HFFc6 (cell line): ENCODE data around the gene MKRN2OS. TPM values are rescaled to one million over a fixed set of nuclear protein-coding genes. Genes with fewer than 3 reads are reported as not detected.

Source experiments
- DNase-seq: peaks from one replicate; pipeline ENCODE4 v3.0.0-alpha.2; 2018
- H3K27ac Mint-ChIP-seq: 2 replicates; pipeline ENCODE4 v1.8.0; 2020; ENCODE audit warnings: mild to moderate bottlenecking, mixed read lengths
- H3K27me3 Mint-ChIP-seq: 2 replicates; pipeline ENCODE4 v1.8.0; 2021; ENCODE audit warnings: mild to moderate bottlenecking, moderate library complexity, mixed read lengths; ENCODE audit not compliant: insufficient read depth
- H3K36me3 Mint-ChIP-seq: 2 replicates; pipeline ENCODE4 v1.8.0; 2021; ENCODE audit warnings: low read depth, mixed read lengths
- H3K4me1 Mint-ChIP-seq: 2 replicates; pipeline ENCODE4 v1.8.0; 2020; ENCODE audit warnings: low read depth, mixed read lengths
- H3K4me3 Mint-ChIP-seq: 2 replicates; pipeline ENCODE4 v1.8.0; 2020; ENCODE audit warnings: mild to moderate bottlenecking, moderate library complexity, mixed read lengths
- H3K9me3 Mint-ChIP-seq: 2 replicates; pipeline ENCODE4 v1.8.0; 2020; ENCODE audit warnings: mild to moderate bottlenecking, mixed read lengths
- total RNA-seq, 6 experiments: library from RNA; stranded (reverse); fragmentation: NEBNext Ultra II Directional; extraction: Animal tissue kit (Norgen Biotek cat#: 25700); gene quantifications; 2 replicates in 1 of 6; 3 replicates in 5 of 6; pipeline ENCODE4 v1.2.3, GENCODE V29; 2021
- TF ChIP-seq, protein P1 (sequence below): fragments of 200-600 bp; sonication (generic); IDR thresholded peaks from 2 replicates; pipeline ENCODE4 v1.5.0; 2021; ENCODE audit warnings: antibody characterized with exemption, mild to moderate bottlenecking

The MKRN2OS gene
- total RNA-seq, 6 experiments from 2014 or later: not detected

DNA sequence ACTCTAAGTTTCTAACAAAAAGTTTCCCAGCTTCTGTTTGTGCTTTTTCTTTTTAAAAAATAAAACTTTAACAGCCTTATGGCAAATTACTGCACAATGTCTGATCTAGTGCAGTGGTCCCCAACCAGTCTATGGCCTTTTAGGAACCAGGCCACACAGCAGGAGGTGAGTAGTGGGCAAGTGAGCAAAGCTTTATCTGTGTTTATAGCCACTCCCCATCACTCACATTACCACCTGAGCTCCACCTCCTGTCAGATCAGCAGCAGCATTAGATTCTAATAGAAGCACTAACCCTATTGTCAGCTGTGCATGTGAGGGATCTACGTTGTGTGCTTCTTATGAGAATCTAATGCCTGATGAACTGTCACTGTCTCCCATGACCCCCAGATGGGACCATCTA is 17.2 kb upstream of the MKRN2OS start:
- Mint-ChIP-seq H3K27ac (no peak overlapping the region), H3K4me1 (peaks cover 73% of the 10 kb centered on the region), H3K4me3 (no peak overlapping the region), H3K9me3 (no peaks in the 10 kb centered on the region), H3K27me3 (peaks cover 3% of the 10 kb centered on the region; the same call in 1 of the 2 replicates), H3K36me3 (peaks cover 11% of the 10 kb centered on the region)
- no peak for DNase-seq
- TF ChIP-seq, protein P1, sequence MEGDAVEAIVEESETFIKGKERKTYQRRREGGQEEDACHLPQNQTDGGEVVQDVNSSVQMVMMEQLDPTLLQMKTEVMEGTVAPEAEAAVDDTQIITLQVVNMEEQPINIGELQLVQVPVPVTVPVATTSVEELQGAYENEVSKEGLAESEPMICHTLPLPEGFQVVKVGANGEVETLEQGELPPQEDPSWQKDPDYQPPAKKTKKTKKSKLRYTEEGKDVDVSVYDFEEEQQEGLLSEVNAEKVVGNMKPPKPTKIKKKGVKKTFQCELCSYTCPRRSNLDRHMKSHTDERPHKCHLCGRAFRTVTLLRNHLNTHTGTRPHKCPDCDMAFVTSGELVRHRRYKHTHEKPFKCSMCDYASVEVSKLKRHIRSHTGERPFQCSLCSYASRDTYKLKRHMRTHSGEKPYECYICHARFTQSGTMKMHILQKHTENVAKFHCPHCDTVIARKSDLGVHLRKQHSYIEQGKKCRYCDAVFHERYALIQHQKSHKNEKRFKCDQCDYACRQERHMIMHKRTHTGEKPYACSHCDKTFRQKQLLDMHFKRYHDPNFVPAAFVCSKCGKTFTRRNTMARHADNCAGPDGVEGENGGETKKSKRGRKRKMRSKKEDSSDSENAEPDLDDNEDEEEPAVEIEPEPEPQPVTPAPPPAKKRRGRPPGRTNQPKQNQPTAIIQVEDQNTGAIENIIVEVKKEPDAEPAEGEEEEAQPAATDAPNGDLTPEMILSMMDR: no peak

DNA sequence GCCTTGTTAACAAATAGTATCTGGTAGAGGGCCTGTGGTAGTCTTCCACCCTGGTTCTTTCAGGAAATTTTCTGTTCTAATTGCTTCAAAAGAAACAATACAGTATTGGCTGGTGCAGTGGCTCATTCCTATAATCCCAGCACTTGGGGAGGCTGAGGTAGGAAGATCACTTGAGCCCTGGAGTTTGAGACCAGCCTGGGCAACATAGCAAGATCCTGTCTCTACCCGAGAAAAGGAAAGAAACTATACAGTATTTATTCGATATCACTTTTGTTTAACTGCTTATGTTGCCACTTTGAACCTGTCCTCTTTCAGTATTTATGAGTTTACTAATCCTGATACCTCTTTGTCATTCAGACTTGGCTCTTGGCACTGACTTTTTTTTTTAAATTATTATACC is 16.1 kb upstream of the MKRN2OS start:
- TF ChIP-seq, protein P1: no peak
- no peak overlapping the region; the same call in 1 of the 2 replicates for H3K27ac Mint-ChIP-seq
- H3K9me3 Mint-ChIP-seq: no peaks in the 10 kb centered on the region

DNA sequence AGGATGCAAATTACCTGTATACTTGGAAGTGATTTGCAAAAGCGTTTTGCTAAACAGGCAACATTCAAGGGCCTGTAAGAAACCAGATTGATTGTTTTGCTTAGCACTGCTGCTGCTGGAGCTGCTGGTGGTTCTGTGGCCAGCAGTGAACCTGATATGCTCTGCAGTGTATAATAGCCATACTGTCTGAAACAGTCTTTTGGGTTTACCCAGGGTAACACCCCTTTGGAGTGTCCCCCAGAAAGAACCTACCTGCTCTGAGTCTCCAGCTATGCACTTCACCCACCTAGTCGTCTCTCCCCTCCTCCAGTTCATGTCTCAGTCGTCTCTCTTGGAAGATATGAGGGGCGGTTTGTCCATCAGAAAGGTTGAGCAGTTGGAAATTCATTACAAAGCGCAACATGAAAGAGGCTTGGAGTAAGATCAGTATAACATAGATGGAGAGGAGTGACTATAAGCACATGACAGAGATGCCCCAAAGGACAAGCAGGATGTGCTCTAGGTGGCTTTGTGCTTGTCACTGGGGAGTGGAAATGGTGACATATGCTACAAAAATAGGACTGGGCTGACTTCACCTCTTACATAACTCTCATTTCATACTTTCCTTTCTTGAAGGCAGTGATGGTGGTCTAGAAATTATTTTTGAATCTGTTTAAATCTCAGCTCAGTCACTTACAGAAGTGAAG is 15.3 kb upstream of the MKRN2OS start:
- TF ChIP-seq, protein P1: no peak
- no peak overlapping the region; the same call in 1 of the 2 replicates for H3K4me3 Mint-ChIP-seq
- H3K27me3 Mint-ChIP-seq: peaks cover 3% of the 10 kb centered on the region; the same call in 1 of the 2 replicates
- peaks cover 71% of the 10 kb centered on the region for H3K4me1 Mint-ChIP-seq
- no peaks in the 10 kb centered on the region; the same call in 1 of the 2 replicates for H3K36me3 Mint-ChIP-seq
- no peak for DNase-seq
- no peak overlapping the region for H3K27ac Mint-ChIP-seq
- H3K9me3 Mint-ChIP-seq: no peaks in the 10 kb centered on the region

More for the DNA sequence above, 16.1 kb upstream of the MKRN2OS start:
- DNase-seq: no peak
- Mint-ChIP-seq H3K4me3 (no peak overlapping the region), H3K36me3 (peaks cover 5% of the 10 kb centered on the region; the same call in 1 of the 2 replicates), H3K27me3 (peaks cover 3% of the 10 kb centered on the region; the same call in 1 of the 2 replicates), H3K4me1 (peaks cover 69% of the 10 kb centered on the region)

DNA sequence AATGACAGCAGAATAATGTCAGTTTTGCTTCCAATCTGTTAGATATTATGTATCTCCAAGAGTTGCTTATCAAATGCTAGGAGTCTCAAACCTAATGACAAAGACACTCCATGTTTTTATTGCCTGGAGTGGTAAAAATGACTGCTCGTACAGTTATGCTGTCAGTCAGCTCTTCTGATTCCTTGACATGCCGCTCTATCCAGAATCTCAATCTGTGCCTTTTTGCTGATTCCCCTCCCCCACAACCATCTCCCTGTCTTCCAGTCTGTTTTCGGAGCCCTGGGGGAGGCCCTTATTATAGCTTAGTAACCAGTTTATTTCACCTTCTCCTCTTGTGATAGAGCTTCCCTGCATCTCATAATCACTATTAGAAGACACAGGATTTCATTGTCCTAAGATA is 14.2 kb upstream of the MKRN2OS start:
- H3K9me3 Mint-ChIP-seq: no peaks in the 10 kb centered on the region
- H3K27me3 Mint-ChIP-seq: peaks cover 3% of the 10 kb centered on the region; the same call in 1 of the 2 replicates
- TF ChIP-seq, protein P1: no peak
- H3K4me1 Mint-ChIP-seq: peaks cover 72% of the 10 kb centered on the region
- H3K36me3 Mint-ChIP-seq: no peaks in the 10 kb centered on the region; the same call in 1 of the 2 replicates
- H3K27ac Mint-ChIP-seq: no peak overlapping the region
- H3K4me3 Mint-ChIP-seq: peak overlapping the region; percentile 88; the same call in 1 of the 2 replicates
- DNase-seq: no peak

DNA sequence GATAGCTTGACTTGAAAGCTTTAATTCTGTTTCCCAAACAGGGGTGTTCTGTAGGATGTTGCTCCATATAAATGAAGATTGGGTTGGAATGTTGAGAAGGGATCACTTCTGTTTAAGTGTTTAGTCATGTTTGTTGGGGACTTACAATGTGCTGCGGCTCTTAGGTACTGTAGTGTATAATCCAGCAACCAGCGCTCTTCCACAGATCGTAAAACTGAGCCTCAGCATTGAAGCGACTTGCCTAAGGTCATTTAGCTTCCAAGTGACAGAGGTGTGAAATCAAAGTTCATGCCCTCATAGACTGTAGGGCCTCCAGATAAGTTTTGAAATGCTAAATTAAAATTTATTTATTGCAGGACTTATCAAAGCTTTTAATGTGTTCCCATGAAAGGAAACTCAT is 13.4 kb upstream of the MKRN2OS start:
- DNase-seq: no peak
- Mint-ChIP-seq H3K4me3 (peak overlapping the region; percentile 88), H3K27me3 (peaks cover 3% of the 10 kb centered on the region; the same call in 1 of the 2 replicates), H3K9me3 (no peaks in the 10 kb centered on the region), H3K27ac (peak overlapping the region; percentile 89), H3K4me1 (peaks cover 78% of the 10 kb centered on the region), H3K36me3 (no peaks in the 10 kb centered on the region)
- TF ChIP-seq, protein P1: no peak
